H1 (cell line): ENCODE measurements around the gene RPS6KA5. TPM values are rescaled to one million over a fixed set of nuclear protein-coding genes. Genes with fewer than 3 reads are reported as not detected.

Source experiments
- CTCF ChIA-PET: fragments of 300-600 bp; sonication (Branson Sonifier 250); formaldehyde crosslinking; loops from one replicate; lab custom pipeline; 2021; ENCODE audit not compliant: partially characterized antibody; lab: Charles Lee
- POLR2A ChIA-PET: fragments of 300-600 bp; sonication (Branson Sonifier 250); formaldehyde crosslinking; loops from one replicate; lab custom pipeline; 2021; ENCODE audit warnings: inconsistent platforms; ENCODE audit not compliant: partially characterized antibody; lab: Charles Lee
- DNase-seq, 2 experiments: peaks; one replicate each; pipeline versions ENCODE4 v3.0.0 to v3.0.0-alpha.2; 2010 to 2022; ENCODE audit warnings: low spot score in 2 of 2, low read depth in 1 of 2, mixed read lengths in 1 of 2
- FAIRE-seq: peaks from 2 replicates; lab custom pipeline; 2011; peaks lifted over from hg19 to GRCh38; lab: Jason Lieb, UNC
- H2AFZ ChIP-seq: 2 replicates; pipeline ENCODE4 v1.8.1; 2012; ENCODE audit warnings: low read length, inconsistent platforms
- H2AK5ac ChIP-seq: 2 replicates; pipeline ENCODE4 v1.6.1; 2013; ENCODE audit warnings: low read depth, low read length
- H2BK120ac ChIP-seq: replicated peaks from 2 replicates; pipeline ENCODE3; 2013; ENCODE audit warnings: low read depth, low read length, inconsistent platforms
- H2BK12ac ChIP-seq: 2 replicates; pipeline ENCODE4 v1.6.1; 2013; ENCODE audit warnings: low read depth, low read length
- H2BK15ac ChIP-seq: 2 replicates; pipeline ENCODE4 v1.6.1; 2013; ENCODE audit warnings: low read length
- H2BK20ac ChIP-seq: 2 replicates; pipeline ENCODE4 v1.6.1; 2013; ENCODE audit warnings: low read length
- H2BK5ac ChIP-seq: 2 replicates; pipeline ENCODE4 v1.6.1; 2013; ENCODE audit warnings: low read depth, low read length
- H3K14ac ChIP-seq: 2 replicates; pipeline ENCODE4 v1.6.1; 2013; ENCODE audit warnings: inconsistent platforms; ENCODE audit not compliant: insufficient read length
- H3K18ac ChIP-seq: 2 replicates; pipeline ENCODE4 v1.6.1; 2013; ENCODE audit warnings: low read length; ENCODE audit errors: extremely low read depth
- H3K23ac ChIP-seq: 2 replicates; pipeline ENCODE4 v1.6.1; 2013; ENCODE audit warnings: inconsistent platforms; ENCODE audit not compliant: insufficient read length
- H3K23me2 ChIP-seq: 2 replicates; pipeline ENCODE4 v1.6.1; 2013; ENCODE audit warnings: low read depth, low read length
- H3K27ac ChIP-seq: 2 replicates; pipeline ENCODE4 v1.6.1; 2011; ENCODE audit warnings: low read depth, low read length, inconsistent platforms
- H3K27me3 ChIP-seq, 4 experiments: replicated peaks in 1 of 4; 1 replicate in 1 of 4; 2 replicates in 3 of 4; pipeline versions ENCODE4 v1.6.1 to v1.8.1; 2011 to 2013; ENCODE audit warnings: low read length in 3 of 4, mild to moderate bottlenecking in 3 of 4, inconsistent platforms in 2 of 4, mixed read lengths in 2 of 4, moderate library complexity in 1 of 4; ENCODE audit not compliant: control insufficient read depth in 3 of 4, insufficient read depth in 3 of 4; ENCODE audit errors: extremely low read depth in 1 of 4
- H3K36me3 ChIP-seq, 4 experiments: 2 replicates each; pipeline versions ENCODE4 v1.6.1 to v1.8.1; 2011 to 2013; ENCODE audit warnings: mild to moderate bottlenecking in 4 of 4, low read length in 3 of 4, moderate library complexity in 2 of 4, control low read depth in 1 of 4, inconsistent platforms in 1 of 4; ENCODE audit not compliant: insufficient read depth in 4 of 4, control insufficient read depth in 2 of 4
- H3K4ac ChIP-seq: replicated peaks from 2 replicates; pipeline ENCODE3; 2013; ENCODE audit warnings: low read length, low read depth, mixed read lengths, inconsistent platforms; ENCODE audit not compliant: insufficient read length
- H3K4me1 ChIP-seq, 4 experiments: replicated peaks in 1 of 4; 1 replicate in 1 of 4; 2 replicates in 3 of 4; pipeline versions ENCODE4 v1.6.1 to v1.8.1; 2011 to 2013; ENCODE audit warnings: low read length in 3 of 4, inconsistent platforms in 2 of 4, mixed read lengths in 1 of 4; ENCODE audit not compliant: insufficient read depth in 4 of 4, control insufficient read depth in 3 of 4
- H3K4me2 ChIP-seq, 2 experiments: 2 replicates each; pipeline versions ENCODE4 v1.6.1 to v1.8.1; 2011 to 2013; ENCODE audit warnings: low read depth in 2 of 2, low read length in 2 of 2, control low read depth in 1 of 2, inconsistent platforms in 1 of 2, mild to moderate bottlenecking in 1 of 2; ENCODE audit not compliant: insufficient read depth in 1 of 2
- H3K4me3 ChIP-seq, 4 experiments: fragments of 200-600, 300-600 bp in 1 of 4; sonication (generic), shearing (Covaris generic), sonication (Bioruptor Twin) in 1 of 4; 2 replicates each; pipeline versions ENCODE4 v1.5.1 to v1.8.1; 2011 to 2016; ENCODE audit warnings: low read length in 4 of 4, low read depth in 3 of 4, control low read depth in 2 of 4, inconsistent platforms in 2 of 4, mild to moderate bottlenecking in 2 of 4, mixed read lengths in 1 of 4, moderate library complexity in 1 of 4; ENCODE audit not compliant: insufficient read depth in 2 of 4; ENCODE audit errors: extremely low read depth in 1 of 4
- H3K56ac ChIP-seq: replicated peaks from 2 replicates; pipeline ENCODE3; 2013; ENCODE audit warnings: low read depth, mild to moderate bottlenecking, mixed read lengths, low read length, inconsistent platforms; ENCODE audit not compliant: insufficient read length
- H3K79me1 ChIP-seq: 2 replicates; pipeline ENCODE4 v1.6.1; 2013; ENCODE audit warnings: low read depth, low read length, control low read depth
- H3K79me2 ChIP-seq, 2 experiments: 2 replicates each; pipeline versions ENCODE4 v1.6.1 to v1.8.1; 2012 to 2013; ENCODE audit warnings: low read length in 2 of 2, mild to moderate bottlenecking in 2 of 2, inconsistent platforms in 1 of 2; ENCODE audit not compliant: insufficient read depth in 2 of 2, control insufficient read depth in 1 of 2
- H3K9ac ChIP-seq, 4 experiments: replicated peaks in 1 of 4; 1 replicate in 1 of 4; 2 replicates in 3 of 4; pipeline versions ENCODE4 v1.6.1 to v1.8.1; 2011 to 2013; ENCODE audit warnings: low read depth in 3 of 4, low read length in 3 of 4, control low read depth in 2 of 4, mild to moderate bottlenecking in 2 of 4, moderate library complexity in 2 of 4, inconsistent platforms in 1 of 4; ENCODE audit errors: extremely low read depth in 1 of 4
- H3K9me3 ChIP-seq, 2 experiments: 2 replicates each; pipeline versions ENCODE4 v1.6.1 to v1.8.1; 2012 to 2013; ENCODE audit warnings: mild to moderate bottlenecking in 2 of 2, moderate library complexity in 2 of 2, control low read depth in 1 of 2, inconsistent platforms in 1 of 2, low read depth in 1 of 2, low read length in 1 of 2, mixed read lengths in 1 of 2; ENCODE audit not compliant: insufficient read depth in 2 of 2
- H4K20me1 ChIP-seq, 2 experiments: replicated peaks in 1 of 2; 2 replicates each; pipeline versions ENCODE3 to v1.8.1; 2011 to 2013; ENCODE audit warnings: inconsistent platforms in 2 of 2, low read length in 2 of 2, mild to moderate bottlenecking in 1 of 2; ENCODE audit not compliant: insufficient read depth in 2 of 2, control insufficient read depth in 1 of 2
- H4K5ac ChIP-seq: 2 replicates; pipeline ENCODE4 v1.6.1; 2013; ENCODE audit warnings: low read length, low read depth, mixed read lengths, inconsistent platforms; ENCODE audit not compliant: insufficient read length
- H4K8ac ChIP-seq: 2 replicates; pipeline ENCODE4 v1.8.0; 2013; ENCODE audit warnings: mild to moderate bottlenecking, moderate library complexity, low read length, inconsistent platforms; ENCODE audit not compliant: insufficient read depth; ENCODE audit errors: extremely low read depth
- H4K91ac ChIP-seq: replicated peaks from 2 replicates; pipeline ENCODE3; 2013; ENCODE audit warnings: low read length, mixed read lengths, inconsistent platforms; ENCODE audit not compliant: insufficient read length
- EGR1 ChIP-seq: IDR thresholded peaks from 2 replicates; pipeline ENCODE4 v1.6.1; 2011; ENCODE audit warnings: low read depth, low read length, borderline replicate concordance
- EP300 ChIP-seq, 2 experiments: IDR thresholded peaks; 1 replicate in 1 of 2; 2 replicates in 1 of 2; pipeline ENCODE4 v1.6.1; 2011 to 2012; ENCODE audit warnings: low read depth in 2 of 2, low read length in 2 of 2, mild to moderate bottlenecking in 2 of 2, borderline replicate concordance in 1 of 2, inconsistent platforms in 1 of 2, moderate library complexity in 1 of 2
- HDAC6 ChIP-seq: IDR thresholded peaks from one replicate; pipeline ENCODE4 v1.7.1; 2012; ENCODE audit warnings: low read depth, mild to moderate bottlenecking, inconsistent platforms, low read length, moderate library complexity
- RFX5 ChIP-seq: IDR thresholded peaks from 2 replicates; pipeline ENCODE4 v1.6.1; 2011; ENCODE audit warnings: low read depth, low read length, improper control_type of control experiment, borderline replicate concordance
- SAP30 ChIP-seq: fragments of 300-600 bp; sonication (generic); IDR thresholded peaks from 2 replicates; pipeline ENCODE4 v1.7.1; 2012; ENCODE audit warnings: low read length, moderate library complexity, mild to moderate bottlenecking, inconsistent platforms; ENCODE audit not compliant: insufficient read depth, insufficient replicate concordance
- SIN3A ChIP-seq, 2 experiments: IDR thresholded peaks in 1 of 2; conservative IDR thresholded peaks in 1 of 2; 2 replicates each; pipeline ENCODE4 v1.6.1; 2011 to 2012; ENCODE audit warnings: low read length in 2 of 2, improper control_type of control experiment in 1 of 2, low read depth in 1 of 2, mild to moderate bottlenecking in 1 of 2
- SP1 ChIP-seq: IDR thresholded peaks from 2 replicates; pipeline ENCODE4 v1.6.1; 2011; ENCODE audit warnings: low read depth, low read length
- SP4 ChIP-seq: IDR thresholded peaks from 2 replicates; pipeline ENCODE4 v1.6.1; 2012; ENCODE audit warnings: low read length, inconsistent platforms
- TAF1 ChIP-seq: IDR thresholded peaks from 2 replicates; pipeline ENCODE4 v1.6.1; 2011; ENCODE audit warnings: mild to moderate bottlenecking, low read depth, low read length
- USF2 ChIP-seq: IDR thresholded peaks from 2 replicates; pipeline ENCODE4 v1.6.1; 2011; ENCODE audit warnings: low read length, improper control_type of control experiment
- WGBS, 2 experiments: shearing (Covaris generic) in 1 of 2; methylation state at CpG; one replicate each; pipeline versions ENCODE4 v1.1.6 to v1.1.7; 2013 to 2015; ENCODE audit warnings: low lambda C conversion rate in 2 of 2, mixed read lengths in 2 of 2, inconsistent platforms in 1 of 2, low coverage in 1 of 2, missing lambda C conversion rate in 1 of 2; ENCODE audit not compliant: insufficient replicate concordance in 2 of 2, insufficient coverage in 1 of 2, insufficient read length in 1 of 2; ENCODE audit errors: extremely low coverage in 1 of 2, missing lambda C conversion rate in 1 of 2; 5-methylcytosine and 5-hydroxymethylcytosine counted together
- polyA plus RNA-seq, 7 experiments: library from polyadenylated mRNA; depleted of rRNA in 3 of 7; stranded (reverse) in 5 of 7; unstranded in 2 of 7; fragments of >200 nt in 5 of 7; fragments of 200-250 nt in 2 of 7; gene quantifications; 1 replicate in 5 of 7; 2 replicates in 1 of 7; 4 replicates in 1 of 7; pipeline versions ENCODE4 v1.2.1 to v1.2.3, GENCODE V29; 2011 to 2013; ENCODE audit warnings: missing spikeins in 2 of 7, mixed read lengths in 2 of 7
- total RNA-seq: library from RNA; stranded (reverse); fragmentation: NEBNext Ultra II Directional; extraction: Animal tissue kit (Norgen Biotek cat#: 25700); gene quantifications from 2 replicates; pipeline ENCODE4 v1.2.1, GENCODE V29; 2021

Gene RPS6KA5
- total and polyA plus RNA-seq, 2 of the 8 experiments (the other 6 are each of a cell fraction or from before 2014, with no cell fraction given) = 0.85 to 3.1 TPM

DNA sequence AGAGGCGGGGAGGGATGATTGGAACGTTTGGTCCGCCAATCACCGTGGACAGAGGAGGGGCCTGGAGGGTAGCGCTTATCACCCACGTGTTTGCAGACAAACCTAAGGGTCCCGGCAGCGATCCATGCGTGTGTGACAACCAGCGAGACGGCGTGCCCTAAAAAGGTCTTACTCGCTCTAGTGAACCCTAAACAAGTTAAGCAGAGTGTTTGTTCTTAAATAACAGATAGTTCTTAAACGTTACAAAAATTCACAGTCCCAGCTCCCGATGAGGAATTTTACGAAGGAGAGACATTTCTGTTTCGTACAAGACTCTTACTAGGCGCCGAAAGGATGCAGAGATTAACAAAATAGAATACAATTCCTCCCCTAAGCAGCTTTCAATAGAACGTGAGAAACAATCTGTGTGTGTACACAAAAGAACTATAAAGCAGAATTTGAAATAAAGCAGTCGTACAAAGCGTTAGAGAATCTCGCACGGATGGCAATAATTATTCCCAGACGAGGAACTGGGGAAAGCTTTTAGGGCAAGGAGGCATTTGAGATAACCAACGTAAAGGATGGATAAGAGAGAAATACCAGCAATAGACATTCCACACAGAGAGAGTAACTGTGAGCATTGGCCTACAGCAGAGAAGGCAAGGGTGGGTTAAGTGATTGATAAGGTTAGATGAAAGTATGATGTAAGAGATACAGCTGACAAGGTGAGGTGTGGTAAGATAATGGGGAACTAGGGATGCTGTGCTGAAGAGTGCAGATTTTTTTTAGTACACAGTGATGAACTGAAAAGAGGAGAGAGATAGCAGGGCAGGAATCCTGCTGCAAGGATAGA lies 831 bp upstream of the RPS6KA5 start:
- peaks cover 0 to 2% of the 10 kb centered on the region in 2 experiments; a peak in 1 of 4 replicates for H3K79me2 ChIP-seq
- FAIRE-seq = no peak
- no peak overlapping the region for H3K56ac ChIP-seq
- H3K9me3 ChIP-seq = no peaks in the 10 kb centered on the region
- H2BK5ac ChIP-seq = no peak overlapping the region
- no peaks in the 10 kb centered on the region for H4K20me1 ChIP-seq
- no peak overlapping the region for H3K18ac ChIP-seq
- H2BK20ac ChIP-seq = no peak overlapping the region
- no peak overlapping the region for H4K5ac ChIP-seq
- H3K79me1 ChIP-seq = no peaks in the 10 kb centered on the region
- H4K8ac ChIP-seq = no peak overlapping the region
- H3K4ac ChIP-seq = no peak overlapping the region
- H2AK5ac ChIP-seq = no peak overlapping the region
- no peaks in the 10 kb centered on the region for H3K4me1 ChIP-seq
- H3K9ac ChIP-seq = peak overlapping the region in 3 of 4 experiments; percentile 54 to 77 (median 58); a peak in 5 of 7 replicates
- no peak overlapping the region for H4K91ac ChIP-seq
- peaks cover 6% of the 10 kb centered on the region for H3K23me2 ChIP-seq
- H3K4me2 ChIP-seq = peak overlapping the region; percentile 87 to 99
- 6% methylated on average over 26 of the region's 26 CpGs; no CpG with 5 or more reads in 1 of the 2 experiments for WGBS, 2 experiments
- POLR2A ChIA-PET = interaction anchor here (0.6 to 3.3 kb wide), 16 partner anchors 10 to 154 kb away, joined by 3 to 24 read pairs (median 4); partner anchors contain the start of gene DGLUCY
- H3K36me3 ChIP-seq = no peaks in the 10 kb centered on the region
- peak overlapping the region; percentile 92 for H2AFZ ChIP-seq
- CTCF ChIA-PET = interaction anchor here (0.9 to 1.7 kb wide), 8 partner anchors 13 to 162 kb away, joined by 3 to 5 read pairs (median 4); no protein-coding TSS in a partner anchor
- H2BK120ac ChIP-seq = no peak overlapping the region
- H3K27ac ChIP-seq = no peak overlapping the region
- peak overlapping the region; percentile 50 to 69 (median 62) for H3K4me3 ChIP-seq
- no peak overlapping the region for H3K14ac ChIP-seq
- no peak for DNase-seq
- peak overlapping the region; percentile 71; the same call in 1 of the 2 replicates for H2BK12ac ChIP-seq
- H3K27me3 ChIP-seq = no peaks in the 10 kb centered on the region
- no peak overlapping the region for H2BK15ac ChIP-seq
- no peak overlapping the region for H3K23ac ChIP-seq
- TF ChIP-seq USF2 = peak; percentile 33; the same call in 1 of the 2 replicates
- no peak for TF ChIP-seq EP300 (IDR thresholded peaks at IDR 0.05; ENCODE audit: borderline replicate concordance in 1 of 2, low read depth in 2 of 2, low read length in 2 of 2)
- peak; percentile 77 to 92; a peak in 3 of 4 replicates for TF ChIP-seq SIN3A (conservative IDR thresholded peaks at IDR 0.05 in 1 of 2, IDR thresholded peaks at IDR 0.05 in 1 of 2; ENCODE audit: low read depth in 1 of 2, low read length in 2 of 2)
- peak; percentile 78; the same call in 1 of the 2 replicates for TF ChIP-seq TAF1
- peak; percentile 85 for TF ChIP-seq SAP30
- TF ChIP-seq SP4 = no peak
- no peak for TF ChIP-seq RFX5
- peak; percentile 96; the same call in 1 of the 2 replicates for TF ChIP-seq SP1
- no peak for TF ChIP-seq EGR1
- no peak for TF ChIP-seq HDAC6
